Ecto neural progenitor cell (in vitro differentiated cells): ENCODE results near the gene RBL2.
"Not testable (repeated sequence)": the region's sequence is repeated elsewhere in the genome, so short reads cannot be mapped to it uniquely, and the experiment has no call there.

ENCODE experiments used
- DNase-seq: peaks from one replicate; pipeline ENCODE4 v3.0.0-alpha.2; 2018; ENCODE audit warnings: low spot score

RBL2 gene

DNA sequence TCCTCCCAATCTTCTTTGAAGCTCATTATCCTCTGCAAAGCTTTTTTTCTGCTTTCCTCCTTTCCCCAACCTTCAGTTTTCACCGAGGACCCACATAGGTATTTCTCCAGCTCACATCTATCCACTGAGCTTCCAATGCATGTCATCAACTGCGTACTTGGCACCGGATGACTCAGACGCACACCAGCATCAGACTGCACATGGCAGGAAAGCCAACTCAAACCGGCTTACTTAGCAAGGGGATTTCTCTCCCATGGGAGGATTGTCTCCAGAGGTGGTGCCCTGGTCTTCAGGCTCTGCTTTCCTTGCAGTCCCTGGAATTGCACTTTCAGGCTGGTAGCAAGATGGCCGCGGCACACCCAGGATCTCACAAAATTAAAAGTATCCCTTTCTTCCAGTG is 70.4 kb downstream of the RBL2 start:
- DNase-seq = peak; percentile 40

DNA sequence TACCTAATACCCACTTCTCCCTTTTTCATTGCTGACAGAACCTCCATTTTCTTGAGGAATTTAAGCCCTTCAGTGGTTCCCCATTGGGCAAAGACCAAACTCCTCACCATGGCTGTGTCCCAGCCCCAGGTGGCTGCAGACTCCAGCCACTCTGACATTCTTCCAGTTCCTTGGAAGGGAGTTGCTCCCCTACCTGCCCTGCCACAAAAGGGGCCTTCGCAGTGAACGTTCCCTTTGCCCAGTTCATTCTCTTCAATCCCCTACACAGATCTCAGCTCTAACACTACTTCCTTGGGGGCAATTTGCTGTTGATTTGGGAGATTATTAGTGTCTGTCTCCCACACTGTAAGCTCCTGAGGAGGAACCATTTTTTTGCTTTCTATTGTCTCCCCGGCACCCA is 72.0 kb downstream of the RBL2 start:
- no peak for DNase-seq

DNA sequence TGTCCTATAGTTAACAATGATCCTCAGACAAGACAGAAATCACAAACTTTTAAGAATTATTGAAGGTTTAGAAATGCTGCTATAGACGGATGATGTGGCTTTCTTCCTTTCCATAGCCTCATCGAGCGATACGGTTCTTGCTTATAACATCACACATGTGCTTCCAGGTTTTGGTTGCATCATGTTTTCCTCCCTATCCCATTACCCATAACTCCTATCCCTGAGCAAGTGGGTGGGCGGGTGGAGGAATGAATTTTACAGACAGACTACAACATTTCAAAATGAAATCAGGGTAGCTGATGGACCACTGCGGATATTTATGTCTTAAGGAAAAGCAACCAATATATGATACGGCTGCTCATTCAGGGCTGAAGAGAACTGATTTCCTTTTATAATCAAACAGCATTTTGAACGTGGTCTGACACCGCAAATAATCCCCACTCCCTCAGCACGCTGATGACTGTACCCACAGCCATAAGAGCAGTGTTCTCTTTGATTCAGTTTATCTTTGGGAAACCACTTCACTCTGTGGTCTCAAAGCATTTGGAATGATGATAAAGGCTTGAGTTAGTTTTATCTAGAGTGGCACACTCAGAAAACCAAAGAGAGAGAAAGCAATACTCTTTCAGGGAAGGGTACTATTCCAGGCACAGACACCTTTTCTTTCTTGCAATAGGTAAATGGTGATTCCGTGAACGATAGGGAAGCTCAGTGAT is 73.4 kb downstream of the RBL2 start:
- DNase-seq = no peak

DNA sequence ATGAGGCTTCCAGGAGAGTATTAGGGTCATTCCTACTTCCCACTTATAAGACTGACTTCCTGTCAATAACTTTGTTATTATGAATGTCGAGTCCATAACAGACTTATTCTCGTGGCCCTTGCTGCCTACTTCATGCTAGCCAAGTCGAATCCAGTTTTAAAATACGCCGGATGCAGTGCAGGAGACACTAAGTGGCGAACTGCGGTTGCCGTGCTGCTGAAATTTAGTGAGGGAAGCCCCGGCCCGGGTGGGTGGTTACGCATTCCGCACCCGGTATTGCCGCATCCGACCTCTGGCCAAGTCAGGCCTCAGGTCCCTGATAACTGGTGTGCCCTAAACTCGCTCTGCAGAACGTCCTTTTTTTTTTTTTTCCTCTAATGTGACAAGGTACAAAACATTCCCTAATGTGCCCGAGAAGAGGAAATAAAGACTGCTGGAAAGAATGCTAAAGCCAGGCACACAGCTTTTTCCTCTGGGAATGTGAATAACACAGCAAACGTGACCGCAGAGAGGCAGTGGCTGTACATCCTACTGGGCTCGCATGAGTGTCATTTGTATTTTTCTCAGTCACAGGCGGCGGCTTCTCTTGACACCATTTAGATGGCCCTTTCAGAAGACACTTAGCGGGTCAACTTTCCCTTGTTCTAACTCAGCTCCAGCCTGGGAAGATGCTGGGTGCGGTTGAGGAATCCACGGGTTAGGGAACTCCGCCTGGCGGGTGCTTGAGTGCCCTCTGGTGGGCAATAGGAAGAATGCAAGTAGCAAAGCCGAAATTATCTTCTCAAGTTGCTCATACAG is 75.8 kb downstream of the RBL2 start:
- peak; percentile 74 for DNase-seq

DNA sequence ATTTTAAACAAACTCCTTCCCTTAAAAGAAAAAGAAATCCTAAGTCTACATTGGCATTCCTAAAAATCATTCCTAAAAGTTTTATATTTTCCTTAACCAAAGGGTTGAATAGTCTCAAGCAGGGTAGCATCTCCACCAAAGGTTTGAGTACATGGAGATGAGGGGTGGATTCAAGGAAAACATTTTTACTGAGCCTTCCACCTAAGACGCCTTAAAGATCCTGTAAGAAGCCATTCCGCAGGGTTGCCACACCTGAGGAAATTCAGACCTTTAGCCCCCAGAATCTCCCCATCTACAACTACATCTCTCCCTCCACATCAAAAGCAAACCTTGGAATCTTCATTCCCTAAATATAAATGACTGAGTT is 76.4 kb downstream of the RBL2 start:
- DNase-seq = no peak

DNA sequence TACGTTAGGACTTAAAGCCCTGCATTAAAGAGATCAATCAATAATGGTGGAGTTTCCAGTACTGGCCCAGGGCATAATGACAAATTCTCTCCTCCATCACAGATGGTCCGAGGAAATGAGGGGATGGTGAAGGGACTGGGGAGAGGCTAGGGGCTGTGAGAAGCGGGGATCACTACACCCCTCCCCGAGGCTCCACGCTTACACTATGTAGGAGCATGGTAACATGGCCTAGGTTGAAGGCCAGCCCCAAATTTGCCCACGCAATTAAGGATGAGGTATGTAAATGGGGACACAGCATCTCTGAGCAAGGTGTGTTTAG is 76.8 kb downstream of the RBL2 start:
- DNase-seq = no peak

DNA sequence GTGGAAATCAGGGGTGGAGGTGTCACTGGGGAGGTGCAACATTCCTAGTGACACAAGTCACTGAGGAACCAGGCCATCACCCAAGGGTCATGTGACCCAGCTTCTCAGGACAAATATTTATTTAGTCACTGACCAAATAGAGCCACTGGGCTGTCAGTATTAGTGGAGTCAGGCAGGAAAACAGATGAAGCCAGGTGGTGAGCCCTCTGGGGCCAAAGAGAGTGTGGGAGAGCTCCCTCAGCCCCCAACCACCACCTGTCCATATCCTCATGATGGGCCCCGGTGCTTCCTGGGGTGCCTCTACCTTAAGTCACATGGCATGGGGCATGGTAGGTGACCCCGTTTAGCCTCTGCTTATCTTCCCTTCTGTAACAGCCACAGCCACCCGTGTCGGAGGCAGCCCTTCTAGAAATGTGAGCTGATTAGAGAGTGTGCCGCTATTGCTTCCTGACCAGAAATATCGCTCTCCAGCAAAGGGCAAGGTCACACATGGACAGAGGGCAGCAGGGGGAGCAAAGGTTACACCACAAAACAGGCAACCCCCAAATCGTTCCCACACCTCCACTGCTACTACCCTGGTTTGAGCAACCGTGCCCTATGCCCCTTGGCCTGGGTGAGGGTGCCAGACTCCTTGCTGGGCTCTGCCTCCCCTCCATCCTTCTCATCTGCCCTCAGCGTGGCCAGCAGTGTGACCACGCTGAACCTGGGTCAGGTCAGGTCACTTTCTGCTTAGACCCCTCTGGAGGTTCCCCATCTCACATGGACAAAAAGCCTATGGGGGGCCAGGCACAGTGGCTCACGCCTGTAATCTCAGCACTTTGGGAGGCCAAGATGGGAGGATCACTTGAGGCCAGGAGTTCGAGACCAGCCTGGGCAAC is 77.4 kb downstream of the RBL2 start:
- no peak for DNase-seq

DNA sequence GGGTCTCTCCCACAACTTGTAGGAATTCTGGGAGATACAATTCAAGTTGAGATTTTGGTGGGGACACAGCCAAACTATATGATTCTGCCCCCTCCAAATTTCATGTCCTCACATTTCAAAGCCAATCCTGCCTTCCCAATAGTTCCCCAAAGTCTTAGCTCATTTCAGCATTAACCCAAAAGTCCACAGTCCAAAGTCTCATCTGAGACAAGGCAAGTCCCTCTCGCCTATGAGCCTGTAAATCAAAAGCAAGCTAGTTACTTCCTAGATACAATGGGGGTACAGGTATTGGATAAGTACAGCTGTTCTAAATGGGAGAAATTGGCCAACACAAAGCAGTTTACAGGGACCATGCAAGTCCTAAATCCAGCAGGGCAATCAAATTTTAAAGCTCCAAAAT is 78.5 kb downstream of the RBL2 start:
- DNase-seq = not testable (repeated sequence)

DNA sequence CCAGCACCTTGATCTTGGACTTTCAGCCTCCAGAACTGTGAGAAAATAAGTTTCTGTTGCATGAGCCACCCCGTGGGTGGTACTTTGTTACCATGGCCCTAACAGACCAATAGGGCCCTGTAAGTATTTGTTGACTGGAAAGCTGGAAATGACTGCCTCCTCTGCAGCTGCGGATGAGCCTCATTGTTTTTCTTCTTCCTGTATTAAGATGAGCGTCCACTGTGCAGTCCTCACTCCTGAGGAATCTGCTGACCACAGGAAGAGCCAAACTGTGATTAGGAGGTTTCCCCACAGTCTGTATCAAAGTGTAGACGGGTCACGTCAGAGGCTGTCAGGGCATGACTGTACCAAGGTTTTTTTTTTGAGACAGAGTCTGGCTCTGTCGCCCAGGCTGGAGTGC is 81.0 kb downstream of the RBL2 start:
- no peak for DNase-seq

DNA sequence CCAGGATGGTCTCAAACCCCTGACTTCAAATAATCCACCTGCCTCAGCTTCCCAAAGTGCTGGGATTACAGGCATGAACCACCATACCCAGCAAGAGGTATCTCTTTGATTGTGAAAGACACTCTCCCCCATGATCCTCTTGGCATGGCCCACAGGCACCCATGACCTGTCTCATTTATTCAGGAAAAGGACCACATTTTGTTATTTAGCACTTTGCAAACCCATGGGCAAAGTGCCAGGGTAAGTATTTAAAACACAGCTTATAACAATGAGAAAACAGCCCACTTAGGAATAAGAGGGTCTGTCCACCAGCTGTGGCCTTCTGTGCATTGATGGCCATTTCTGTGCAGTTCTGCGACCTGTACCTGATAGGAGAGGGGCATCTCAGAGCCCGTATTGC is 81.5 kb downstream of the RBL2 start:
- no peak for DNase-seq

DNA sequence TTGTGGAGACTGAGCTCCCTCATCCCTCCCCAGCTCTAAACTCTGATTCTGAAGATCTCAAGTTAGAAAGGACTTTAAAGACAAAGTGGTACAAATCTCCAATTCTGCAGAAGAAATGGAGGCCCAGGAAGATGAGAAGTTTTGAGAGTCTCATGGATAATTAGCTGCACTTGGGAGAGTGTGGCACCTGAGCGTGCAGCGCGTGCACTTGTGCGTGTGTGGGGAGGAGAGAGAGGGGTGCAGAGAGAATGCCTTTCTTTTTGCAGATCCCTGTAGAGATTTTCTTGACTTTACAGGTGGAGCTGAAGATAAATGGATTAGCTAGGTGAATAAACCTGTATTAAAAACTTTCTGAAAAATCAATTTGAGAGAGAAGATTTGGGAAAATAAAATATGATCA is 83.6 kb downstream of the RBL2 start:
- no peak for DNase-seq

DNA sequence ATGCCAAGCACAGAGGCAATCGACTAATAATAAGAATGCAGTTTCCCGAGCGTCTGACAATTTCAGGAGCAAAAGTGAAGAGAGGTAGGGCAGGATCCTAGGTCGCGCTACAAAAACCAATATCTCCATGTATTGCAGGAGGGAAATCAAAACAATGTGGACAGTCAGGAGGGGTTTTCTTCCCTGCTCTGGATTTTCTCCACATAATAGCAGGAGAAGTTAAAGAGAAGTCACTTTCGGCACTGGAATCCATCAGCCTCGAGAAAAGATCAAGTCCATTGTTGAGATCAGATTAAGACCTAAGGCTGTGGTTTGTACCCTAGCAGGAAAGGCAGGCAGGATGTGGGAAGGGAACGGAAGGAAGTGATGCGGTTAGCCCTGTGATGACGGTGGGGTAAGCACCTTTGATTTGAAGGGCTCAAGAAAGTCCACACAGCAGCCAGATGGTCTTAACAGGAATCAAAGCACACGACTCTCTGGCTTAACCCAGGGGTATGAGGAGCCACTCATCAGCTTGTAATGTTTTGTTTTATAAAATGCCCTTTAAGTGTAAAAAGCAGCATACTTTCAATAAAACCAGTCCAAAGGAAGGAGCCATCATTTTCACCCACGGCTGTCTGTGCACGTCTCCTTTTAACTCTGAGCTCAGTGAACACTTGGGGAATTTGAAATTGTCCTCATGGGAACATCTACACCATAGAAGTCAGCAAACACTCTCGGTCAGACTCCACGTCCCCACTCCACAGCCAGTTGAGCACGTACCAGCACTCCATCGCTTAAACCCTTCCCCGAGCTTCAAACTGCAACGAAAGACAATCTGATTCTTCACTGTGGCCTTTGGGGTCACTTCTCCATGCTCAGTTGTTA is 84.5 kb downstream of the RBL2 start:
- no peak for DNase-seq

DNA sequence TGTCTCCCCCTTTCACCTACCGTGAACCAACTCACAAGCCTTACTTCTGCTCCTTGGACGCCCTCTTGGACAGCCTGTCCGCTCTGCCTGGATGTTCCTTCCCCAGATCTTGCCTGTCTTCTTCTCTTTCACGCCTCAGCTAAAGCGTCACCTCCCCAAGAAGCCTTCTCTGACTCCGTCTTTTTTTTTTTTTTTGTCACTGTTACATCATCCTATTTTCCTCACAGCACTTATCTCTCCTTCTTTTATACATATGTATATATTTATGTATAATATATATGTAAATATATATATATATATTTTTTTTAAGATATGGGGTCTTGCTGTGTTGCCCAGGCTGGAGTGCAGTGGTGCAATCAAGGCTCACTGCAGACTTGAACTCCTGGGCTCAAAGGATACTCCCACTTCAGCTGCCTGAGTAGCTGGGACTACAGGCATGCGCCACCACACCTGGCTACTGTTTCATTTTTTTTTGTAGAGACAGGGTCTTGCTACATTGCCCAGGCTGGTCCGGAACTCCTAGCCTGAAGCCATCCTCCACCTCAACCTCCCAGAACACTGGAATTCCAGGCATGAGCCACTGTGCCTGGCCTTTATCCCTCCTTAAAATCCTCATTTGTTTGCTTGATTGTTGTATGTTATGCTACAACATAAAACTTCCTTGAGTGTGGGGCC is 85.3 kb downstream of the RBL2 start:
- no peak for DNase-seq

DNA sequence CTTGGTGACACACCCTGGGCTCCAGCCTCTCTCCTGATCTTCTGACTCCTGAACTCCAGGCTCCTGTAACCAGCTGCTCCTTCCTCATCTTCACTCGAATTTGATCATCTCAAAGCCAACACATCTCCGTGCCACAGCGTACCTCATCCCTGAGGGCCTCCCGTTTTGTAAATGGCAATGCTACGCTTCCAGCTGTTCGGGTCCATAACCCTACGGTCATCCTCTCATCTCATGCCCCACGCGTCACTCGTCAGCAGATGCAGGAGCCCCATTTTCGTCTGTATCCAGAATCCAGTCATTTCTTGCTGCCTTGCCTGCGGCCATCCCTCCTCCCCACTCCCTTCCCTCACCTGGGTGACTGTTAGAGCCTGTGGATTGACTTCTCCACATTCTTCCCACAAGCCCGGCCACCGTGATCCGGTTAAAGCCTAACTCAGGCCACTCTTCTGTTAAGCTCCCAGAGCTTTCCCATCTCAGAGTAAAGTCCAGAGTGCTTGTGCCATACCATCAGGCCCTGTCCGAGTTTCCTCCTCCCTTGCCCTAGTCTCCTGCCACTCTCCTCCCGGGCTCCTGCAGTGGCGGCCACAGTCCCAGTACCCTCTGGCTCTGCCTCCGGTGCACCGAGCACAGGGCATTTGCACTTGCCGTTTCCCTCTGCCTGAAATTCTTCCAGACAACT is 89.0 kb downstream of the RBL2 start:
- DNase-seq = no peak

DNA sequence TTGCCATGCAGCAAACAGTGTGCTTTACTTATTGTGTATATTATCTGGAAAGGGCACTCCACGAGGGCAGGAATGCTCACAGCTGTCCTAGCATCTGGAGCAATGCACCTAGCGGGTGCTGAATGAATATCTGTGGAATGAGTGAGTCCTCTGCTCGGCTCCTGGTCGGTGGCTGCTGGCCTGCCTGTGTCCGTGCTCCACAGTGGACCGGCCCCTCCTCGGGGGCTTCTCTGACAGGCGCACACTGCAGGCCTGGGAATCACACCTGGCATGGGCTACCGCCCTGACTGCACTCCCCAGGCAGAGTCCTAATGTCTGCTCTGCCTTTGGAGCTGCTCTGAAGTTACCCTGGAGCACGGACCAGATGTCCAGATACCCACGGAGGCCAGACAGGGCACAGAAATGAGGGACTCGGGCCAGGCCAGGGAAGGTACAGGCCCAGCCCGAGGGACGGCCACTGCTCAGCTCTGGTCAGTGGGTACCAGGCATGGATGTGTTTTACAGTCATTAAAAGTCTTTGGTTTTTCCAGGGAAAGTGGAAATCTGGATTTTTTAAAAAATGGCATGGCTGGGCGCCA is 89.8 kb downstream of the RBL2 start:
- no peak for DNase-seq

DNA sequence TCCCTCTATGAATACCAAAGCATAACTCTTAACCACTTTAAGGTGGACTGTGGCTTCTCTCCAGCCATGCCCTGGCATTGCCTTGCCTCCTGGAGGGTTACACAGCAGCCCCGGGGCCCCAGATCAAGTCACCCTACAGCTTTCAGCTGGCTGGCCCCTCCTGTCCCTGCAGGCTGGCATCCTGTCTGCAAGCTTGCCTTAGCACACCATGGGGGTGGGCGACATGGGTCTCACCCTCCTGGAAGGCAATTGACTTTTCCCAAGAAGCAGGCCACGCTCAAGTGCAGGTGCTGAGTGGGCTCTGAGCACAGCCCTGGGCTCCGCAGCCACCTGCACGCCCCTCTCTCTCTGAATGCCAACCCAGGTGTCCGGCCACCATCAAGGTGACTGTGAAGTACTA is 94.5 kb downstream of the RBL2 start:
- DNase-seq = no peak

DNA sequence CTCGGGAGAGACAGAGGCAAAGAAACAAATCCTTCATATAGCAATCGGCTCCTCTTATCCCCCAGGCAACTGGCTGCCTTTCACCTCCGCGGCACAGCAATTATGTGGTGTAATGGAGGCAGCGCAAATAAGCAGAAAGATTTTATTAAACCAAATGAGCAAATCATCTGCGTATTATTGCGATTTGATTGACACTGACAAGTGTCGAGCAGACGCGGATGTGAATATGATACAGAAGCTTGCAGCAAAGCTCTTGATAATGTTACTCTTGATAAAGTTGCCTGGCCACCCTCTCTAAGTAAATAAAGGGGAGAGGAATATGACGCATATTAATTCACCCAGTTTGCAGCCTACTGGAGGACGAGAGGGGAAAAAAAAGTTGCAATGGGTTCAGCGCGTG is 95.2 kb downstream of the RBL2 start:
- DNase-seq = no peak

DNA sequence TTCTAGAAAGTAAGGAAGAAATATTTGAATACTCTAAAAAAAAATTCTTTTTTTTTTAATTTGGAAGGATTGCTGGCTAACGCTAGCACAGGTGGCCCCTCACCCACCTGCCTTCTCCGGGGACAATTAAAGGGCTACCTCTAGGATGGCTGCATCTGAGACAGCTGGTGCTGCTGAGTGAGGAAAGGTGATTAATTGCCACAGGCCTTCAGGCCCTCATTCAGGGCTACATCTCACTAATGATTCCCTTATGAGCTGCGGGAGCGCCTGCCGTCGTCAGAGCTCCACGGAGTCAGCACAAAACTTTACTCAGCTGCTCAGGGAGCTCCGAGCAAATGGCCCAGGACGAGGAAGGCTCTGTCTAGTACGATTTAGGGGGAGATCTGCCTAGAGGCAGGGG is 95.8 kb downstream of the RBL2 start:
- no peak for DNase-seq

DNA sequence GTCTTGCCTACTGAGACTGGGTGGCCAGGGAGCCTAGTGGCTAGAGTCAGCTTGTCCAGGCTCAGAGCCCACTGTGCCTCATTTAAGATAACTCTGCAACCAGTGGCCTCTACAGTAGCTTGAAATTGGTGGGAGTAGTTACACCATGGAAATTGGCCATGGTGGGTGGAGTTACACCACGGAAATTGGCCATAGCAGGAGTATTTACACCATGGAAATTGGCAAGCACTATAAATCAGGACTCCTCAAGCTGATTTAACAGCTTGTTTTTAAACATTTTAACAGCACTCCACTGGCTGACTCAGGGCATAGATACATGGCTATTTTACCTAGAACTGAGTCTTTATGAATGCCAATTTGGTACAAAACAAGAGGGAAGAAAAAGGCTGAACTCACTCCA is 96.5 kb downstream of the RBL2 start:
- DNase-seq = no peak

DNA sequence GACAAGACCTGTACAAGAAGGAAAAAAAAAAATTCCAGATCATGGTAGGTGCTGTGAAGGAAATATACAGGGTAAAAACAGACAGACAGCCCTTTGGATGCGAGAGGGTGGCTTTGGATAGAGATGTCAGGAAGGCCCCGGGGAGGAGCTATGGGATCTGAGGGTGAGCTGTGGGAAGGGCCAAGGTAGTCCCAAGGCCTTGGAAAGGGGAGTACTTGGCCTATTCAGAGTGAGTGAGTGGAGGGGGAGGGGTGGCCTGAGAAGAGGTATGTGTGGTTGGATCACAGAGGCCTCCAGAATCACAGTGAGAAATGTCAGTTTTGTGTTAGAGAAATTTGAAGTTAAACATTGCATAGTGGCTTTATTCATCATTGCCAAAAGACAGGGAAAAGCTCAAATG is 99.9 kb downstream of the RBL2 start:
- DNase-seq = no peak

DNA sequence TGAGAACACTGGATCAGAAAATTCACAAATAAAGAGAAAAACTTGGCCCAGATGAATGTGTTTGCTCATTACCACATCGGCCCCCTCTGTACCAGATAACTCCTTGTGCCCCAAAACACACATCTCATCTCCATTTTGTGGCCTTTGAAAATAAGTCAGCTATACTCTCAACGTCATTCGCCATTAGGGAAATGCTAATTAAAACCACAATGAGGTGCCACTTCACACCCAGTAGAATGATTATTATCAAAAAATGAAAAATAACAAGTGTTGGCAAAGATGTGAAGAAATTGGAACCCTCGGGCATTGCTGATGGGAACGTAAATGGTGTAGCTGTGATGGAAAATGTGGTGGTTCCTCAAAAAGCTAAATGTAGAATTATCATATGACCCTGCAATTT is 103.4 kb downstream of the RBL2 start:
- no peak for DNase-seq
